Psoas muscle (tissue), 8 donors: ENCODE results near the gene MAPK10. TPM values are rescaled to one million over a fixed set of nuclear protein-coding genes. Genes with fewer than 3 reads are reported as not detected.

Source experiments
- ATAC-seq, 4 donors: fragments of 200-7000 bp; cut with Tn5 transposase; one replicate each; pipeline ENCODE4 v1.9.1; 2020; ENCODE audit warnings: moderate library complexity in 3 of 4, mild to moderate bottlenecking in 2 of 4
- DNase-seq, 2 donors: peaks; one replicate each; pipeline ENCODE4 v3.0.0-alpha.2; 2020
- H3K27ac ChIP-seq: fragments of 200-600 bp; one replicate; pipeline ENCODE4 v1.8.0; 2022
- H3K27me3 ChIP-seq, 3 donors: fragments of 200-600 bp in 1 of 3; one replicate each; pipeline versions ENCODE4 v1.6.1 to v1.8.0; 2013 to 2022; ENCODE audit warnings: low read length in 2 of 3, mild to moderate bottlenecking in 2 of 3, moderate library complexity in 1 of 3; ENCODE audit not compliant: insufficient read depth in 3 of 3
- H3K36me3 ChIP-seq, 2 donors: fragments of 200-600 bp in 1 of 2; one replicate each; pipeline versions ENCODE4 v1.6.1 to v1.8.0; 2013 to 2022; ENCODE audit warnings: low read depth in 1 of 2, mild to moderate bottlenecking in 1 of 2, moderate library complexity in 1 of 2; ENCODE audit not compliant: insufficient read depth in 1 of 2
- H3K4me1 ChIP-seq: fragments of 200-600 bp; one replicate; pipeline ENCODE4 v1.8.0; 2022
- H3K4me3 ChIP-seq: fragments of 200-600 bp; one replicate; pipeline ENCODE4 v1.8.0; 2022; ENCODE audit warnings: mild to moderate bottlenecking
- H3K9me3 ChIP-seq: fragments of 200-600 bp; one replicate; pipeline ENCODE4 v1.8.0; 2022
- CTCF ChIP-seq: fragments of 200-600 bp; IDR thresholded peaks from one replicate; pipeline ENCODE4 v1.8.0; 2022; ENCODE audit warnings: antibody characterized with exemption
- WGBS, 3 donors: extraction: QIAGEN DNeasy Blood & Tissue Kit; methylation state at CpG; one replicate each; pipeline versions ENCODE4 v1.1.6 to v1.1.7; 2013; 5-methylcytosine and 5-hydroxymethylcytosine counted together
- intact Hi-C, 2 donors: fragments of 100-400 bp; cut with DNase I; formaldehyde crosslinking; loops; one replicate each; pipeline versions ENCODE4 v1.11.0 to v1.14.2; 2022
- polyA plus RNA-seq, 3 donors: library from polyadenylated mRNA; stranded (reverse); fragments of 200-250 nt; gene quantifications; one replicate each; pipeline ENCODE4 v1.2.3, GENCODE V29; 2013
- total RNA-seq, 4 donors: library from RNA; stranded (reverse); fragmentation: NEBNext Ultra II Directional in 2 of 4; extraction: Animal tissue kit (Norgen Biotek cat#: 25700) in 2 of 4; gene quantifications; one replicate each; pipeline versions ENCODE4 v1.2.1 to v1.2.4, GENCODE V29; 2021 to 2023
- donor health status: healthy with polysubstance abuse.
- donor health status: DM: no; HTN: no; CAD: no; lungs with moderate emphysema.
- donor health status: Bipolar disorder and iron deficiency.
- donor health status: healthy.
- donor health status: DM: yes; HTN: yes; CAD: no.
- donor health status: DM: no; HTN: no; CAD: no.
- donor health status: DM: no; HTN: no; CAD: no.
- donor health status: DM: yes; HTN: yes; CAD: no.

Gene MAPK10
- total and polyA plus RNA-seq, 7 donors: 0.22 to 7.6 (median 1.3) TPM

GRCh38 chr4:86243750-86244149 is 116.1 kb downstream of the MAPK10 start:
- peaks cover 0 to 4% (median 0%) of the 10 kb centered on the region in 3 donors for H3K27me3 ChIP-seq
- intact Hi-C loops: no loop called here
- DNase-seq (no peak), ATAC-seq (no peak)
- 77 to 82% (median 80%) methylated on average over 3 of the region's 3 CpGs for WGBS, 3 donors
- TF ChIP-seq CTCF: no peak
- H3K27ac ChIP-seq: no peak overlapping the region
- no peaks in the 10 kb centered on the region for H3K9me3 ChIP-seq
- H3K4me1 ChIP-seq: no peaks in the 10 kb centered on the region
- no peaks in the 10 kb centered on the region for H3K36me3 ChIP-seq
- H3K4me3 ChIP-seq: no peak overlapping the region

DNA sequence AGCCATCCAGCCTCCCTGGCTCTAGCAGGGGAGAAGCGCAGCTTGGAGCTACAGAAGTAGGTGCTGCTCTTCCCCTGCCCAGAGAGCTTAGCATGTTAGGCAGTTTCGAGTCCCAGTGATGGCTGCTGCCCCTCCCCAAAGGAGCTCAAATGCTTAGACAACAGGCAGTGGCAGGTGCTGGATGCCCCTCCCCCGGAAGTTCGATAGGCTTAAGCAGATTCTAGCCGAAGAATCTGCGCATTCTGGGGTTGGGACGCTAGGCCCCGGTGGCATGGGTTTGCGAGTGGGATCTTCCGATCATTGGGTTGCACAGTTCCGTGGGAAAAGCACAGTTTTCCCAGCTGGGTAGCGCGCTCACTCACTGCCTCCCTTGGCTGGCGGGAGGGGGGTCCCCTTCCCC is 117.2 kb downstream of the MAPK10 start:
- DNase-seq (no peak), ATAC-seq (no peak)
- WGBS, 3 donors: 88 to 92% (median 91%) methylated on average over 14 of the region's 14 CpGs
- no peaks in the 10 kb centered on the region for H3K4me1 ChIP-seq
- TF ChIP-seq CTCF: no peak
- H3K27me3 ChIP-seq: peaks cover 0 to 4% (median 0%) of the 10 kb centered on the region in 3 donors
- intact Hi-C loops: no loop called here
- no peaks in the 10 kb centered on the region for H3K36me3 ChIP-seq
- H3K4me3 ChIP-seq: no peak overlapping the region
- peaks cover 9% of the 10 kb centered on the region for H3K9me3 ChIP-seq
- H3K27ac ChIP-seq: no peak overlapping the region

DNA sequence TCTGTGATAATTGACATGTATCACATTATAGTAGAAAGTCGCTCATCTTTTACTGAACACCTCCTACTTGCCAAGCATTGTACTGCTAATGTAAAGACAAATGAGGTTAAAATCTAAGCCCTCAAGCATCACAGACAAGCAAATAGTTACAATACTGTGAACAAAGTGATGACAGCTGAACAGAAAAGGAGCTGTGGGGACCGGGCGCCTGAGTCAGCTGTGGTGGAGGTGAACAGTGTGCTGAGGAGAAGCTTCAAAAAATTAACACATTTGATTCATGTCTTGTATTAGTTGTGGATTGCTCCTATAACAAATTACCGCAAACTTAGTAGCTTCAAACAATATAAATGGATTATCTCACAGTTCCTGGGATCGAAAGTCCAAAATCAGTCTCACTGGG is 124.3 kb downstream of the MAPK10 start:
- intact Hi-C loops: no loop called here
- no peak for DNase-seq
- H3K9me3 ChIP-seq: peaks cover 11% of the 10 kb centered on the region
- no peak for TF ChIP-seq CTCF
- H3K36me3 ChIP-seq: no peaks in the 10 kb centered on the region
- no peak for ATAC-seq
- H3K4me3 ChIP-seq: no peak overlapping the region
- H3K27ac ChIP-seq: no peak overlapping the region
- no peaks in the 10 kb centered on the region for H3K27me3 ChIP-seq
- no peaks in the 10 kb centered on the region for H3K4me1 ChIP-seq
- 73 to 79% (median 74%) methylated on average over 5 of the region's 5 CpGs for WGBS, 3 donors

- no peaks in the 10 kb centered on the region for H3K4me1 ChIP-seq
- WGBS, 3 donors: 33 to 59% (median 37%) methylated on average over 1 of the region's 1 CpG
- peaks cover 11% of the 10 kb centered on the region for H3K9me3 ChIP-seq
- H3K36me3 ChIP-seq: no peaks in the 10 kb centered on the region
- intact Hi-C loops: no loop called here
- DNase-seq (no peak), ATAC-seq (no peak)
- no peaks in the 10 kb centered on the region for H3K27me3 ChIP-seq
- H3K27ac ChIP-seq: no peak overlapping the region
- TF ChIP-seq CTCF: no peak
- no peak overlapping the region for H3K4me3 ChIP-seq
These were observed 126.2 kb downstream of the MAPK10 start for GRCh38 chr4:86233681-86234080.

GRCh38 chr4:86233090-86233489 is 126.8 kb downstream of the MAPK10 start:
- no peak overlapping the region for H3K27ac ChIP-seq
- no peaks in the 10 kb centered on the region for H3K4me1 ChIP-seq
- intact Hi-C loops: no loop called here
- TF ChIP-seq CTCF: no peak
- ATAC-seq (no peak), DNase-seq (no peak)
- WGBS, 3 donors: 65 to 77% (median 76%) methylated on average over 3 of the region's 3 CpGs
- H3K36me3 ChIP-seq: no peaks in the 10 kb centered on the region
- no peak overlapping the region for H3K4me3 ChIP-seq
- H3K9me3 ChIP-seq: peaks cover 6% of the 10 kb centered on the region
- H3K27me3 ChIP-seq: no peaks in the 10 kb centered on the region
